ENCODE results near the gene EVA1C. TPM values are rescaled to one million over a fixed set of nuclear protein-coding genes. Genes with fewer than 3 reads are reported as not detected.
"Not testable (repeated sequence)": the region's sequence is repeated elsewhere in the genome, so short reads cannot be mapped to it uniquely, and the experiment has no call there.

EVA1C gene, protein sequence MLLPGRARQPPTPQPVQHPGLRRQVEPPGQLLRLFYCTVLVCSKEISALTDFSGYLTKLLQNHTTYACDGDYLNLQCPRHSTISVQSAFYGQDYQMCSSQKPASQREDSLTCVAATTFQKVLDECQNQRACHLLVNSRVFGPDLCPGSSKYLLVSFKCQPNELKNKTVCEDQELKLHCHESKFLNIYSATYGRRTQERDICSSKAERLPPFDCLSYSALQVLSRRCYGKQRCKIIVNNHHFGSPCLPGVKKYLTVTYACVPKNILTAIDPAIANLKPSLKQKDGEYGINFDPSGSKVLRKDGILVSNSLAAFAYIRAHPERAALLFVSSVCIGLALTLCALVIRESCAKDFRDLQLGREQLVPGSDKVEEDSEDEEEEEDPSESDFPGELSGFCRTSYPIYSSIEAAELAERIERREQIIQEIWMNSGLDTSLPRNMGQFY
- total RNA-seq: 13.5 and 13.7 TPM in 2 replicates

DNA sequence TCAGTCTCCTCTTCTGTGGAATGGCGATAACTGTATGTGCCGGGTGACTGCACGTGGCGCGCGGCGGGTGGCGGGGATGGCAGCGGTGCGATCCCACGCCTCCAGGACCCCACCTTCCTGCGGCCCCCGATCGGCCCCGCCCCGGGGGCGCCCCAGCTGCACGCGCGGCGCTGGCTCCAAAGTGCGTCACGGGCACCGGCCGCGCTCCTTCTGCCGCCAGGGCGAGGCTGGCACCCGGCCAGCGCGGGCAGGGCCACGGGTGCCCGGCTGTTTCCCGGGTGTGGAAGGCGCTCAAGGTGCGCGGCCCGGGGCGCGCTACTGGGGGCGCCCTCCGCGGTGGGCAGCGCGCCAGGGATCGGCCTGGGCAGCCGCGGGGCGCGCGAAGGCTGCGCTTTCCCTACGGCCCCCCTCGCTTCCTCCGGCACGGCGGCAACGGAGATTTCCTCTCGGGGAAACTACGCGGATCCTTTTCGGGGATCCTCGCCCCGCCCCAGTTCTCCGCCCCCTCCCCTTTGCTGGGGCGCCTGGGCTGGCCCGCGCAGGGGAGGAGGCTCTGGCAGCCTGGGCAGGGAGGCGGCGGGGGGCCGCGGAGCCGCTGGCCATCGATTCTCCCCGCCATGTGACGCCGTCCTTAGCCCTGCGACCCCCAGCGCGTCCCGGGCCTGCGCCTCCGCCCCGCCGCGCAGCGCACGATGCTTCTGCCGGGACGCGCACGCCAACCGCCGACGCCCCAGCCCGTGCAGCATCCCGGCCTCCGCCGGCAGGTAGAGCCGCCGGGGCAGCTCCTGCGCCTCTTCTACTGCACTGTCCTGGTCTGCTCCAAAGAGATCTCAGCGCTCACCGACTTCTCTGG is at the start of gene EVA1C:
TSS of gene EVA1C (plus strand) at position 545 of the 853 bp plus-strand sequence. CDS start at position 693, 148 bp downstream.
- DNase-seq (ENCODE audit: low read depth in 2 of 2): peak; percentile 76 to 83

DNA sequence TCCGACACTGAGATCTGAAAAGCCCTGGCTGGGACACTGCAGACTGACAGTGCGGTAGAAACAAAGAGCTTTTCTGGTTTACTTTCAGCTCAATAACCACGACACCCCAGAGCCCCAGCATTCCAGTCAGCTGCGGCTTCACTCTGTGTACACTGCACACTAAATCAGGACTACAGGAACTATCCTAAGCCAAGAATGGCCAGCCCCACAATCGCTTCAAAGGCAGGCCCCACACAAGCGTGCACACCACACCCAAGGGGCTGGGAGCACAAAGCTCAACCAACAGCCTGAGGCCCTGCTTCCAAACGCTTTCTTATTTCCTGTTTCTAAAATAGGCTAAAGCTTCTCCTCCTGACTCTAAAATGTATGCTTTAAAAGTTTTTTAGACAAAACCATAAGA is 48.1 kb upstream of the EVA1C start:
- peak; percentile 30 to 52 for DNase-seq (ENCODE audit: low read depth in 2 of 2)

DNA sequence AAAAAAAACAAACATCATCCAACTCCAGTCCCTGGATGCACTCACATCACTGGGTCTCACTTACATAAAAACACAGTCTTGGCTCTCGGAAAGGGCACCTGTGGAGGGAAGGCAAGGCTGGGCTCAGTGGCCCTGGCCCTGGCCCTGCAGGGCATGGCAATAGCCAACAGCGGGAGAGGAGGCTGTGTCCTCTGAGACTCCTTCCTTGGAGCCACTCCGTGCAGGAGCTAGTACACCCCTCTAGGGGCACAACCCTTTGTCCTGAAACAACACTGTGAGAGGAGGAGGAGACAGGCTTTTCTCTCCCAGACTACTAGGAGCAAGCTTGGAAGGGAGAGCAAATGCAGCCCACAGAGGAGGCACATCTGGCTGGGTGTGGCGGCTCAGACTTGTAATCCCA is 47.7 kb upstream of the EVA1C start:
- DNase-seq (ENCODE audit: low read depth in 2 of 2): no peak

DNA sequence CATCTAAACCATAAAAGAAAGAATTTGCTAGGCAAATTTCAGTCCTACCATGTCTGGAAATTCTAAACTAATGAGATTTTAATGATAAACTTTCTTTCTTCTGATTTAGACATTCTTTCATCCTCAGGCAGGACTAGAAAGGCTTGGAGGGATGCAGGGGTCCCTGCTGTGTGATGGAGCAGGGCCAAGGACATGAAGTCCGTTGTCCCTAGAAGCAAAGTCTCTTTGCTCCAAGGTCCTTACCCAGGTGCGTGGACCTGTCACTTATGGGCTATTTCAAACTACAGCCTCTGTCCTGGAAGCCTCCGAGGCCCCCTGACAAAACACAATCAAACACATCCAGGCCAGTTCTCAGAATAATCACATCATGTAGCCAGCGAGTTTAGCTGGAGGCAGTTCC is 46.3 kb upstream of the EVA1C start:
- DNase-seq (ENCODE audit: low read depth in 2 of 2): no peak

DNA sequence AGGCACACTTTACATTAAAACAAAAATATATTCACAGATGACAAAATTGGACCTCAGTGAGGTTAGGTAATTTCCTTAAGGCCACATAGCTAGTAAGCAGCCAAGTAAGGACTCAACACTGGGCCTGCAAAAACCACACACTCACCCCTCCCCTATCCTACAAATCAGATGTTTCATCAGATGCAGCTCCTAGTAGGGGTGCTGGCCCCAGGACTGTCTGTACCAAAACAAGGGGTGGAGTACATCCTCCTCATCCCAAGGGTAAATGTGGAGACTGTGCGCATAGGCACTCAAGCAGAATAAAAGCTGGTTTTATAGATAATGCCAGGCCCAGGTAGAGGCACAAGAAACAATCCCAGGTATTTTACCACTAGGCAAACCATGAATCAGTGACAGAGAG is 45.3 kb upstream of the EVA1C start:
- no peak for DNase-seq (ENCODE audit: low read depth in 2 of 2)

DNA sequence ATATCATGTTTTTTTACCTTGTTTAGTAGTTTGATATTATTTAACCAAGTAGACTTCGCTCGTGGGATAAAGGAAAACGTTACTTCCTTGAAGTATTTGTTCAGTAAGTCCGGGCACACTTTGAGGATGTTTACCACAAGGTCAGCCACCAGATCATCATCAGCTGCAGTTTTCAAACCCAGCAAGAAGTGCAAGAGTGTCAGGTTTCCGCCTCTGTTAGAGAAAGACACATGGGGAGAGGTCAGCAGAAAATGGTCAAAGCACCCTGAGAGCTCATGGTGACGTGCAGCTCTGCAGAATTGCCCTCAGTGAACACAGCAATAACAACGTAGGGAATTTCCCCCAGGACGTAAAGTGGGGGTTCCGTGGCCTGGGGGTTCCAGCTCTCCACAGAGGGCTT is 44.1 kb upstream of the EVA1C start:
- peak in 1 of 2 donors; percentile 84 for DNase-seq (ENCODE audit: low read depth in 2 of 2)

DNA sequence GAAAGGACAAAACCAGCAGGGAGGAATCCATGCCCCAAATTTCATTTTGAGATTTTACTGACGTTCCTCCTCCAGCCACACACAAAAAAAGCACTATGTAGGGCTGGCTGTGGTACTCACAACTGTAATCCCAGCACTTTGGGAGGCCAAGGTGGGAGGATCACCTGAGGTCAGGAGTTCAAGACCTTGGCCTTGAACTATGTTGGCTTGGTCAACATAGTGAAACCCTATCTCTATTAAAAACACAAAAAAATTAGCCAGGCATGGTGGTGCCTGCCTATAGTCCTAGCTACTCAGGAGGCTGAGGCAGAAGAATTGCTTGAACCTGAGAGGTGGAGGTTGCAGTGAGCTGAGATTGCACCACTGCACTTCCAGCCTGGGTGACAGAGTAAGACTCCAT is 43.5 kb upstream of the EVA1C start:
- not testable (repeated sequence) for DNase-seq (ENCODE audit: low read depth in 2 of 2)

DNA sequence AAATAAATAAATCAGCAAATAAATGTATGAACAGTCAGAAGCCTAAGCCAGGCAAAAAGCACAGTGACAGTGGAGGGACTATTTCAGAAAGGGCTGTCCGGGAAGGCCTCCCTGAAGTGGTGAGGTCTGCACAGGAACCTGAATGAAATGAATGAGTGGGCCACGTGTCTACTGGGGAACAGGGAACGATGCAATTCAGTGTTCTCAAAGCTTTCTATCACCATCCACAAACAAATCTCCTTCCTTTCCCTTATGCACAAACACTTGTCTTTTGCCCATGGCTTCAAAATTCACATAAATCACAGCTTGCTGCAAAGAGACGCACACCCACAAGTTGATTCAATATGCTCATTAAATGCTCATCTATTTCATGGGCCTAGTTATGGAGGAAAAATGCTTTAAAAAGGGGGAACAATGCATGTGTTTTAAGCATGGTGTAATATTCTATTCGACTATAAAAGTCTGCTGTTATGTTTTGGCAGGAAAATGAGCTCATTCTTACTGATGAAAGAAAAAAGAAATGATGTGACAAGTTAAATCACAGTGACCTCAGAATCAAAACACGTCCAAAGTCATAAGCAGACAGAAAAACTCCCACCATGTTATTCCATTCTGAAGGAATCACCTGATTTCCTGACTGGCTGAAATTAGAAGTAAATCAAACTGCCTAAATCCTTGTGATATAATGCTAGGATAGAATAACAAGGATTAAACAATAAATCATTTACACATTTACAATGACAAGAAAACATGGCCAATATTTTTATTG is 41.3 kb upstream of the EVA1C start:
- DNase-seq (ENCODE audit: low read depth in 2 of 2): peak; percentile 87 to 92

DNA sequence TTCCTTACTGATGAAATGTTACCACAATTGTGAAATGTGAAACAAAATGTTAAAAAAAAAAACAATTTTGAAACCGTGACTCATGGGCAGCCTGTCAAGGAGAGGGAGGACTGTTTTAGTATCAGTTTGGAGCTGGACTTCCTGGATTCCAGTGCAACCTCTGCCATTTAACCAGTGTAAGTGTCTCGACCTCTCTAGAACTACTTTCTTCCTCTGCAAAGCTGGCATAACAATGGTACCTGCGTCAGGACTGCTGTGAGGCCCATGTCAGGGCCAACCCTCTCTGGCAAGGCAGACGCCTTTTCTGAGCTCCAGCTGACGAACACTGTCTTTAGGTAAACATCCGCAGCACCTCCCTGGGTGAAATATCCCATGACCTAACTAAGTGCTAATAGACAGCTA is 40.6 kb upstream of the EVA1C start:
- peak; percentile 85 to 97 for DNase-seq (ENCODE audit: low read depth in 2 of 2)

DNA sequence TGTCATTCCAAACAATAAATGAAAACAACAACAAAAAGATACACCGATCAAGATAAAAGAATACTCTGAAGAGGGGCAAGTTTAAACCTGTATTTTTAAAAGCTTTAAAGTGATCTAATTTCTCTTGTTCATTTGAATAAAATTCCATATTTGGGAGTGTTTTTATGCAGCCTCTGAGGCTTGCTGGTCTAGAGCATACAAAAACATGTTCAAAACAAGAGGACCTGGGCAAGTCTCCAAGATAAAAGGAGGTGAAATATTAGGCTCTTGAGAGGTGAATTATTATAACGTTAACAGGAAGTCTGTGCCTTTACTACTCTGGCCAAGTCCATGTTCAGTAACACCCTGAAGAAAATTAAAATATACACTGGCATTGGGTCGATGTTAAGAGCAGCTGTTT is 39.8 kb upstream of the EVA1C start:
- DNase-seq (ENCODE audit: low read depth in 2 of 2): peak; percentile 45 to 54

DNA sequence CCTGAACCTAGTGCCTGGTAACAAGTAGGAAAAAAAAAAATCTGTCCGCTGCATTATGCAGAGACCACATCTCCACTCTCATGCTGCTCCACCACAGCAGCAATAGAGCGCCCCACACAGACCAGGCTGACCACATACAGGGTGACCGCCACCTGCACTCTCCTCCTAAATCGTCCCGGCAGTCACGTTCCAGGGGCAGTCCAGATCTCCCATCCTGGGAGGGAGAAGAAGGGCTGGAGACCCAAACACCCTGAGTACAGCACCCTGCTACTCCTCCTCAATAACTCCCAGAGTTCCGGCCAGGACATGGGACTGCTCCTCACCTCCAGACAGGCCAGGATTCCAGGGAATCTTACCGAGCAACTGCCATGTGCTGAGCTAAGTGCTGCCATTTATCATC is 35.0 kb upstream of the EVA1C start:
- no peak for DNase-seq (ENCODE audit: low read depth in 2 of 2)

DNA sequence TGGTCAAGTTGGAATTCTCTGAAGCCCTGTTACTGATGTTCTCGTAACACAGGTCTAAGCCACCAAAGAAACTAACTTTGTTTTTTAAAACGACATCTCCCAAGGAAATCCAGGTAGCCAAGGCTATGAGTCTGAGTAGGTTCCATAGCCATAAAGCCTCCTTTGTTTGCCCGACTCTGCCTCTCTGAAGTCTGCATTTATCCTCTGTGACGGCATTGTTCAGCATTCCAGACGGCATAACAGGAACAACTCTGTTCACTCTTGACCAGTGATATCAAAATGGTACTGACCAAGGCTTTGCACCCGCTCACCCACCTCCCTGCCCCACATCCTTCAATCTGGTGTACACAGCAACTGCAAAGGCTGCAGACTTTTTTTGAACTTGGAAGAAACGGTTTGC is 34.5 kb upstream of the EVA1C start:
- DNase-seq (ENCODE audit: low read depth in 2 of 2): no peak

DNA sequence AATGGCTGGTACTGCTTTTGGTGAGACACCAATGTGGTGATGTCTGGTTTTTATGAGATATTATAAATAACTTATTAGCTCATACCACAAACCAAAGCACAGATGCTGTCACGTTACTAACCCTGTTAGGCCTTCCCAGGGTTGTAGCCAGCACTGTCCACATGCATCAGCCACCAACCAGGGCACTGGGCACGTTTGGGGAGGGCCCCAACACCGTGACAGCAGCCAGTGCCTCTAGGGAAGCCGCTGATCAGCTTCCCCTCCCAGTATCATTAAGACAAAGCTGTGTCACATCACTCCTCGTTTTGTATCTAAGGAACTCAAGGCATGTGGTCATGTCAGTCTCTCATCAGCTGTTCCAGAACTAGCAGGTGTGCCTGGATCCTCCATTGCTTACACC is 33.5 kb upstream of the EVA1C start:
- no peak for DNase-seq (ENCODE audit: low read depth in 2 of 2)

DNA sequence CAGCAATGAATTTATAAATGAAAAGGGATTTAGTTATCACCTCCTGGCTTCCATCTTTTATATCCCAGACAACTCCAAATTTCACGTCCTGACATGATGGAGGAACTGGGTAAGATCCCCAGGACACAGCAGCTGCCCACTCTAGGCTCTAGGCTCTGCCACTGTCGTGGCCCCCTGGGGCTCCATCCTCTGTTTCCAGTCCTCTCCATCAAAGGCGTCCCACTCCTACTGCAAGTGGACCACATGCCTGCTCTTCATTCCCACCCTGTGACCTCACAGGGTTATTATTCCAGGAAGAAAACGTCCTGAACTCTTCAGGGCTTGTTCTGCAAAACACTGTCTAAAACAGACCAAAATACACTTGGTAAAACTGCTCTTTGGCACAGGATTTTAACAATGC is 31.6 kb upstream of the EVA1C start:
- DNase-seq (ENCODE audit: low read depth in 2 of 2): peak in 1 of 2 donors; percentile 31

DNA sequence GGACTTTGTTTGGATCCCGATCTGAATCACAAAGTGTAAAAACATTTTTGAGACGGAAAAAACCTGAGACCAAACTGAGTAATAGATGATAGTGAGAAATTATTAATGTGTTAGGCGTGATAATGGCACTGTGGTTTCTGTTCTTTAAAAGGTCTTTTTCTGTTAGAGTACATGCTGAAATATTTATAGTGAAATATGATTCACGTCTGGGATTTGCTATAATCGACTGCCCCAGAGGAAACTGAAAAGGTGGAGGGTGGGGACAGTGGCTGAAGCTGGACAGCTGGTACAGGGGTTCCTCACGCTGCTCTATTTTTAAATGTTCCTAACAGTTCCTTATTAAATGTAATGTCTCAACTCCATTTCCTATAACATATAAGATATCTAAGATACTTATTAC is 30.9 kb upstream of the EVA1C start:
- DNase-seq (ENCODE audit: low read depth in 2 of 2): peak in 1 of 2 donors; percentile 34

DNA sequence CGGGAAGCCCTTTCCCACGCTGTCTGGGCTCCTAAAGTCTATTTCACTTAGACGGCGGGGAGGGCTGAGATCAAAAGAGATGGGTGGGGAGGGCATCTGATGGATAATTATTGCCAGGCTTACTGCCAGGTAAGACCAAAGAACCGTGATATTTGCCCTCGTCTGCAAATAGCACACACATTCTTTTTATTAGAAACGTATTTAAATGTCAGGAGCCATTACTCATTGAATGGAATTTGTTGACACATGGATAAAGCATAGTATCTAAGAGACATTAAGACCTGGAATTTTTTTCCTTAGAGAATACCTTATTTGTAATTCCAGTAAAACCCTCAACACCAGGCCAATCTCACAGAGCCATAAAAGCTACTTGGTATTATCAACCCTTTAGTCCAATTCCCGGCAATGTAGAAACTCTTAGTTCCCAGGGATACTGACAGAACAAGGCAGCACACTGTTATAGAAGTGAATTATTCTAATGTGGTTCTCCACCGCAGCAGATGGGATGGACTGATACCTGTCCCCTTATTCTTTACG is 30.3 kb upstream of the EVA1C start:
- no peak for DNase-seq (ENCODE audit: low read depth in 2 of 2)

DNA sequence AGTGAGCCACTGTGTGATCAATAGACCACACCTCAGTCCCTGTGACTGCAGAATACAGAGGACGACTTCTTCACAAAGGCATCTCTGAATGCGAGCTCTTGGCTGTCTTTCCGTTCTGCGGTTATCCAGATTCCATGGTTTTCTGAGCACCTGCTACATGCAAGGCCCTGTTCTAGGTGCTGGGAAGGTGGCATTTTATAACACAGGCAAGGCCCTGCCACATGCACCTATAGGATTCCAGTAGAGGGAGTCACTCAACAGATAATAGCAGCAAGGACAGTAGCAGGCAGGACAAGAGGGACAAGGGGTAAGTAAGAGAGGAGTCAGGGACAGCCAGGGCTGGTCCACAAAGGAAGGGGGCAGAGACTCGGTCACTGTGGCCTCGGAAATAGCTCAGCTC is 28.7 kb upstream of the EVA1C start:
- DNase-seq (ENCODE audit: low read depth in 2 of 2): peak in 1 of 2 donors; percentile 45

DNA sequence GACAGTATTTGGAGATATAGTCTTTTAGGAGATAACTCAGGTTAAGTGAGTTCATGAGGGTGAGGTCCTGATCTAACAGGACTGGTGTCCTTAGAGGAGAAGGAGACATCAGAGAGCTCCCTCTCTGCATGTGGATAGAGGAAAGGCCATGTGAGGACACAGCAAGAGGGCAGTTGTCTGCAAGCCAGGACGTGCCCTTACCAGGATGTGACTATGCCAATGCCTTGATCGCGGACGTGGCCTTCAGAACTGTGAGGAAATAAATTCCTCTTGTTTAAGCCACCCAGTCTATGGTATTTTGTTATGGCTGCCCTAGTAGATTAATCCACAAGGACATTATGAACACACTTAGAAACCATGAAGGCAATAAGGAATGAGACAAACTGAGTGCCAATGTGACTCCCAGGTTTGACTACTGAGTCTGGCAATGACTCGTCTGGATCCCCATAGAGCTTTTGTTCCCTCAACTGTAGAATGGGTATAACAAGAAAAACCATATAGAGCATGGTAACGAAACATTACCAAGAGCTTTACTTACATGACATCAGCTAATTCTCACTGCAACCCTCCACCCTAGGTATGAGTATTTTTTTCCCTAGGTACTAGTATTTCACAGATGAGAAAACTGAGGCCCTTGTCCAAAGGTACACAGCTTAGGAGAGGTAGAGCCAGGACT is 26.2 kb upstream of the EVA1C start:
- peak; percentile 54 to 63 for DNase-seq (ENCODE audit: low read depth in 2 of 2)

DNA sequence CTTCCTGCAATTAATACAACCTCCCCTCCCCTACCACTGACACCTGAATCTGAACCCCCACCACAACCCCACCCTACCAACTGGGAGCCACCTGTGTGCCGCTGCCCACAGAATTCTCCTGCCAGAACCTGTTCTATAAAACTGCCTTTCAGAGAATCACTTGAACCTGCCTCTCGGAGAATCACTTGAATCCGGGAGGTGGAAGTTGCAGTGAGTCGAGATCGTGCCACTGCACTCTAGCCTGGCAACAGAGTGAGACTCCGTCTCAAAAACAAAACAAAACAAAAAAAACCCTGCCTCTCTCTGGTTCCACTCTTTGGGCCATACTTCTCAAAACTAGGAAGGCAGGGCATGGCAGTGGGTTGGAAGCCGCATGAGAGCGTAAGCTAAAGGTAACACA is 25.4 kb upstream of the EVA1C start:
- no peak for DNase-seq (ENCODE audit: low read depth in 2 of 2)

DNA sequence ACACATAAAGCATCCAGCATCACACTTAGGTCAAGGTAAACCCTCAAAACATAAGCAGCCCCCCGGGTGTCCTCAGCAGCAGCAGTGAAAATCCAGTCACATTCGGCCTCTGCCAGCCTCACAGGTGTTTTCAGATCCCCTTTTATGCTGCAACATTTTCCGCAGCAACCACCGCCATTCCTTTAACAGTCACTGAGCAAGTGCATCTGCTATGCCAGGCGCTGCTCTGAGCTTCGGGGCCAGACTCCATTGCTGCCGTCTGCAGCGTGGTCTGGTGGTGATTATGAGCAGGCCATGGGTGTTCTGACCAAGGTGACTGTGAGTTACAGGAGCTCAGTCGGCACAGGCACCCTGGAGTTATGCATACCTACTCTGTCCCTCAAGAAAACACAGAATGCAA is 24.2 kb upstream of the EVA1C start:
- no peak for DNase-seq (ENCODE audit: low read depth in 2 of 2)
